K562 (cell line): ENCODE measurements around the gene CYS1. TPM values are rescaled to one million over a fixed set of nuclear protein-coding genes. Genes with fewer than 3 reads are reported as not detected.

Experiments used
- ASH1L ChIP-seq: fragments of 450-650 bp; IDR thresholded peaks from 2 replicates; pipeline ENCODE4 v1.6.1; 2018; ENCODE audit warnings: borderline replicate concordance, mild to moderate bottlenecking, low read depth; ENCODE audit not compliant: partially characterized antibody
- CREB1 ChIP-seq, 2 experiments: sonication (generic) in 1 of 2; formaldehyde crosslinking in 1 of 2; IDR thresholded peaks; 2 replicates each; pipeline versions ENCODE4 v1.6.1 to v1.8.0; 2012 to 2022; ENCODE audit warnings: inconsistent platforms in 1 of 2, mild to moderate bottlenecking in 1 of 2, missing genetic modification reagents in 1 of 2, moderate library complexity in 1 of 2
- ELK3 ChIP-seq: fragments of 450-650 bp; formaldehyde crosslinking; IDR thresholded peaks from 2 replicates; pipeline ENCODE4 v1.4.0; 2020; ENCODE audit warnings: mild to moderate bottlenecking
- JUND ChIP-seq, 2 experiments: IDR thresholded peaks; 2 replicates in 1 of 2; 3 replicates in 1 of 2; pipeline ENCODE4 v1.6.1; 2011; ENCODE audit warnings: borderline replicate concordance in 2 of 2, low read depth in 2 of 2, low read length in 2 of 2, improper control_type of control experiment in 1 of 2, missing biosample characterization in 1 of 2, missing genetic modification characterization in 1 of 2, missing genetic modification reagents in 1 of 2
- MTA2 ChIP-seq: fragments of 450-650 bp; IDR thresholded peaks from 2 replicates; pipeline ENCODE4 v1.6.1; 2016; ENCODE audit warnings: low read depth
- NRF1 ChIP-seq, 2 experiments: fragments of 450-650 bp; IDR thresholded peaks in 1 of 2; conservative IDR thresholded peaks in 1 of 2; 2 replicates each; pipeline ENCODE4 v1.6.1; 2014; ENCODE audit warnings: mild to moderate bottlenecking in 2 of 2
- POLR2B ChIP-seq: fragments of 450-650 bp; IDR thresholded peaks from 2 replicates; pipeline ENCODE4 v1.6.1; 2018; ENCODE audit warnings: low read depth; ENCODE audit not compliant: partially characterized antibody
- SAFB2 ChIP-seq: fragments of 200-400 bp; formaldehyde crosslinking; IDR thresholded peaks from 2 replicates; pipeline ENCODE4 v1.6.1; 2018; ENCODE audit warnings: borderline replicate concordance, low read length, low read depth, moderate library complexity; ENCODE audit not compliant: severe bottlenecking
- SNIP1 ChIP-seq: fragments of 450-650 bp; IDR thresholded peaks from 2 replicates; pipeline ENCODE4 v1.7.1; 2017; ENCODE audit warnings: low read depth, mild to moderate bottlenecking
- ZBTB12 ChIP-seq: fragments of 250-450 bp; sonication (Bioruptor Pico); IDR thresholded peaks from 2 replicates; pipeline ENCODE4 v1.4.0; 2020
- ZNF263 ChIP-seq: sonication (generic); formaldehyde crosslinking; IDR thresholded peaks from 2 replicates; pipeline ENCODE4 v1.8.0; 2022; ENCODE audit warnings: mild to moderate bottlenecking, missing genetic modification reagents, borderline replicate concordance
- ZNF311 ChIP-seq: fragments of 250-450 bp; sonication (Bioruptor Pico); IDR thresholded peaks from 2 replicates; pipeline ENCODE4 v1.4.0; 2020; ENCODE audit warnings: mild to moderate bottlenecking, moderate library complexity
- ZNF318 ChIP-seq, 2 experiments: fragments of 450-650 bp; IDR thresholded peaks; 2 replicates each; pipeline ENCODE4 v1.6.1; 2016; ENCODE audit warnings: mild to moderate bottlenecking in 2 of 2, borderline replicate concordance in 1 of 2, low read depth in 1 of 2, moderate library complexity in 1 of 2
- ZNF445 ChIP-seq: fragments of 250-450 bp; sonication (Bioruptor Pico); IDR thresholded peaks from 2 replicates; pipeline ENCODE4 v1.4.0; 2020; ENCODE audit warnings: low read depth, mild to moderate bottlenecking, moderate library complexity
- ZNF561 ChIP-seq: fragments of 450-650 bp; formaldehyde crosslinking; conservative IDR thresholded peaks from 2 replicates; pipeline ENCODE4 v1.4.0; 2020; ENCODE audit warnings: mild to moderate bottlenecking, moderate library complexity
- ZNF75A ChIP-seq: fragments of 450-650 bp; formaldehyde crosslinking; IDR thresholded peaks from 2 replicates; pipeline ENCODE4 v1.4.0; 2020; ENCODE audit warnings: mild to moderate bottlenecking
- polyA plus RNA-seq, 8 experiments: library from polyadenylated mRNA; depleted of rRNA in 4 of 8; stranded (reverse) in 5 of 8; unstranded in 3 of 8; fragments of >200 nt; fragmentation: Nextera tagmentation in 2 of 8; fragmentation: Illumina TruSeq in 1 of 8; extraction: Ambion mirVana in 2 of 8; extraction: Trizol in 1 of 8; gene quantifications; 2 replicates each; pipeline versions ENCODE4 v1.2.1 to v1.2.3, GENCODE V29; 2011 to 2014; ENCODE audit warnings: inconsistent platforms in 1 of 8, missing spikeins in 1 of 8
- total RNA-seq, 7 experiments: library from RNA; depleted of rRNA in 6 of 7; stranded (reverse); fragments of >200 nt in 6 of 7; fragmentation: Illumina TruSeq in 2 of 7; extraction: Trizol in 2 of 7; gene quantifications; 2 replicates each; pipeline versions ENCODE4 v1.2.1 to v1.2.3, GENCODE V29; 2011 to 2021; ENCODE audit warnings: low replicate concordance in 1 of 7

Gene CYS1
- total and polyA plus RNA-seq, 9 of the 15 experiments (the other 6 are each of a cell fraction or from before 2014, with no cell fraction given) = 0.11 to 0.13 TPM; not detected in 7

GRCh38 chr2:10122500-10123280 lies 42.5 kb upstream of the CYS1 start, which contains the start of gene RRM2 (continued):
- TF ChIP-seq ZNF318 (IDR thresholded peaks at IDR 0.05; ENCODE audit: borderline replicate concordance in 1 of 2, low read depth in 1 of 2) (no peak), JUND (IDR thresholded peaks at IDR 0.05; ENCODE audit: borderline replicate concordance, low read depth, low read length) (no peak), JUND (tag; IDR thresholded peaks at IDR 0.05; ENCODE audit: borderline replicate concordance, low read depth, low read length) (peak; percentile 15; the same call in 1 of the 3 replicates), ZNF75A (CRISPR knock-in tag) (no peak), SNIP1 (no peak), ZNF445 (CRISPR knock-in tag) (no peak), NRF1 (conservative IDR thresholded peaks at IDR 0.05 in 1 of 2, IDR thresholded peaks at IDR 0.05 in 1 of 2) (peak in 1 of 2 experiments; percentile 30; a peak in 2 of 4 replicates), ELK3 (no peak), POLR2B (peak; percentile 97), MTA2 (no peak), ZNF311 (CRISPR knock-in tag) (no peak), CREB1 (IDR thresholded peaks at IDR 0.05) (peak; percentile 48), CREB1 (CRISPR knock-in tag; IDR thresholded peaks at IDR 0.05) (peak; percentile 56), ASH1L (peak; percentile 82), ZBTB12 (no peak), ZNF263 (CRISPR knock-in tag) (no peak; the same call in 1 of the 2 replicates), SAFB2 (no peak), ZNF561 (no peak)
